Right ventricle myocardium inferior (tissue), 1 donor: Measurements from ENCODE around the gene RPRD1A. TPM values are rescaled to one million over a fixed set of nuclear protein-coding genes. Genes with fewer than 3 reads are reported as not detected.
"Not testable (repeated sequence)": the region's sequence is repeated elsewhere in the genome, so short reads cannot be mapped to it uniquely, and the experiment has no call there.

Experiments
- ATAC-seq: fragments of 200-7000 bp; cut with Tn5 transposase; one replicate; pipeline ENCODE4 v1.9.1; 2020; ENCODE audit warnings: mild to moderate bottlenecking, moderate library complexity
- DNase-seq: peaks from one replicate; pipeline ENCODE4 v3.0.0; 2021; ENCODE audit errors: missing footprints
- intact Hi-C: fragments of 100-400 bp; cut with DNase I; formaldehyde crosslinking; loops from one replicate; pipeline ENCODE4 v1.11.0; 2022
- total RNA-seq: library from RNA; stranded (reverse); fragmentation: NEBNext Ultra II Directional; extraction: Animal tissue kit (Norgen Biotek cat#: 25700); gene quantifications from one replicate; pipeline ENCODE4 v1.2.1, GENCODE V29; 2021
- donor health status: DM: no; HTN: yes; CAD: no; lungs with severe emphysema.

Gene RPRD1A
- total RNA-seq, 1 donor from 2014 or later, result 45.5 TPM

DNA sequence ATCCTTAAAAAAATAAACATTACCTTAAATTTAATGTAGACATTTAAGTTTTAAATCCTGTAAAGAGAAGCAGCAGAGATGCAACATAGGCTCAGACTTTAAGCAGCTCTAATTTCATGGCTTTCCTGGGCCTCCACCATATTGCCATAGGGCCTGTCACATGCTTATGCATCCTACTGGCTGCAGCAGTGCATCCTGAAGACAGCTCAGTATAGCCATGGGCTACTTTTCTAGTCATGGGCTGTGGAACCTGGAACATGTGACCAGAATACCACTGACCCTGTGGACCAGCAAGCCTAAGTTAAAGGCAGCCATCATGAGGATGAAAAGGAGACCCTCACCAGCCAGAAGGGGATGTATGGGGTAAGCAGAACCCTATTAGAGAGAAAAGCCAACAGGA is 84.2 kb downstream of the RPRD1A start:
- DNase-seq (no peak), ATAC-seq (no peak)
- intact Hi-C loops, result no loop called here

DNA sequence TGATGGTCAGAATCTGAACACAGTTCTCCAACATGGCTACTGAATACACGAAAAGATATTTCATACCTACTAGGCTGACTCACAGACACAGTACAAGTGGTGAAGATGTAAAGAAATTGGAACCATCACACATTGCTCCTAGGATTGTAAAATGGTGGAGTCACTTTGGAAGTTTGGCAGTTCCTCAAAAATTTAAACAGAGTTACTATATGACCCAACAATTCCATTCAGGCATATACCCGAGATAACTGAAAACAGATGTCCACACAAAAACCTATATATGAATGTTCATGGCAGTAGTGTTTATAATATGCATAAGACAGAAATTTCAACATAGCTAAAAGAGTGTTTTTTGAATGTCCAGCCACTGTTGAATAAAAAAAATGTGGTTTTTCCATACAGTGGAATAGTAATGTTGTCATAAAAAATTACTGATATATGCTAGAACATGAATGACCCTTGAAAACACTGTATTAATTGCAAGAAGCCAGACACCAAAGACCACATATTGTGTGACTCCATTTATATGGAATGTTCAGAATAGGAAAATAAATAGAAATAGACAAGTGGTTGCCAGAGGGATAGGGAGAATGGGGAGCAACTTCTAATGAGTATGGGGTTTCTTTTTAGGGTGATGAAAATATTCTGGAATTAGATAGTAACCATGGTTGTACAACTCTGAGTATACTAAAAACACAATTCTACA is 84.8 kb downstream of the RPRD1A start:
- intact Hi-C loops, result no loop called here
- ATAC-seq (no peak), DNase-seq (no peak)

DNA sequence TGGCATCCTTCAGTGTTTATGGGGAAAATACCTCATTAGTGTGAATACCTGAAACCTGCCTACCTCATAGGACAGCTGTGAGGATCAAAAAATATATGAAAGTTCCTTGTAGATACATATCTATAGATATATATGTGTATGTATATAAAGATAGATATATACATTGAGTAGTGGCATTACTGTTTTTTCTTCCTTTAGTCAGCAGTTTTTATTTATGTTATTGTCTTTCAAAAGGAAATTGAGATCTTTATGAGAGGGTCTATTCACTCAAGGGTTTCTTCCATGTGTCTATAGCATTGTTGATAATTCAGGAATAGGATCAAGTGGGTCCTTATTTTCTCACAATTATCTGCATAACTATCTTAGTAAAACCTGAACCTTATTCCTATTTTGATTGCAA is 88.2 kb downstream of the RPRD1A start:
- intact Hi-C loops, result no loop called here
- no peak for ATAC-seq
- DNase-seq, result no peak

DNA sequence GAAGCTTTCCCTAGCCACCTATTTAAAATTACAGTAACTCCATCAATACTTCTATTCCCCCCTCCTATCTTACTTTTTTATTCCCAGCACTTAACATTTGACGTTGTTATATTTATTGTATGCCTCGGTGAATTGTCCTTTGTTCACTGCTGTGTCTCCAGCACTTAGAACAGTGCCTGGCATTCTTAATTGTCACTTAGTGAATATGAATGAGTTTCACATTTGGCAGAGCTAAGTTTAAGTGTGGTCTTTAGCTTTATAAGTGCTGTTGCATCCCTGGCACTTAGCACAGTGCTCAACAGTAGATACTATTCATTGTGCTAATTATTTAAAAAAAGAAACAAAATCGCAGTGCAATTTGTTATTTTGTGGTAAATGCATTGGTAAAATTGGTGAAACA is 93.2 kb downstream of the RPRD1A start:
- intact Hi-C loops, result no loop called here
- DNase-seq (no peak), ATAC-seq (no peak)

DNA sequence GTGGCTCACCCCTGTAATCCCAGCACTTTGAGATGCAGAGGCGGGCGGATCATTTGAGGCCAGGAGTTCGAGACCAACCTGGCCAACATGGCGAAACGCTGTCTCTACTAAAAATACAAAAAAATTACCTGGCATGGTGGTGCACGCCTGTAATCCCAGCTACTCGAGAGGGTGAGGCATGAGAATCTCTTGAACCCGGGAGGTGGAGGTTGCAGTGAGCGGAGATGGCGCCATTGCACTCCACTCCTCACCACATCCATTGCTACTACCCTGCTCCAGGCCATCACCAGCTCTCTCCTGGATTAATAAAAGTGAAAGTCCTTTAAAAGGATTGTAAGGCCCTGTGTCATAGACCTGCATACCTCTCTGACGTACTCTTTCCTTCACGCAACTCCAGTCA is 93.7 kb downstream of the RPRD1A start:
- intact Hi-C loops, result loop anchor here (2.0 kb wide), 1 partner anchor 93 kb away; the partner anchor contains the start of gene RPRD1A
- no peak for ATAC-seq
- DNase-seq, result no peak

DNA sequence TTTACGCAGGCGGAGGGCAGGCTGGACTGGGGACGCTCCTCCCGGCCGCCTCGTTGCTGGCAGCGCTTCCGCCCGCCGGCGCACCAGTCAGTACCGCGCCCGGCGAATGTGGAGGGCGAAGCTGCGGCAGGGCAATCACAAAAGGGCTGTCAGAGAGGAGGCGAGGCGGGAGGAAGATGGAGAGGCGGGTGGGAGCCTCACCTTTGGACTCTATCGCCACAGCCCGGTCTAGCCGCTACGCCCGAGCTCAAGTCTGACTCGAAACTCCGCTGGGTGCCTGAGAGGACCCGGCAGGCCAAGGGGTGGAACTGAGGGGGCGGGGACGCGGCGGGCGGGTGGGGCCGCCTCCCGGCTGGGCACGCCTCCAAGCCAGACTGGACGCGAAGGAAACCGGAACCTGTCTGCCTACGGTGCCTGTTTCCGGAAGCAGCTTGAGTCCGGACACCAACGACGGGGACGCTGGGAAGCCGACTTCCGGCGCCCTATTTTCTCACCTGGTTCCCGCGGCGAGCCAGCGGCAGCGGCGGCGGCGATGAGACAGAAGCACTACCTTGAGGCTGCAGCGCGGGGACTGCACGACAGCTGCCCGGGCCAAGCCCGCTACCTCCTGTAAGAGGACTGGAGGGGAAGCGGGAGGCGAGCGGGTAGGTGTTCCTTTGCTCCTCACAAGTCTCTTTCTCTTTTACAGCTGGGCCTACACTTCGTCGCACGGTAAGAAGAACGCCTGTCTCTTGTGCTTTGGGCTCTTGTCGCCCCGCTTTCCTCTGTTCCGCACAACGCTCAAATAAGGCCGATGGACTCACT is 95.0 kb downstream of the RPRD1A start, which contains the start of gene RMP24:
TSS of gene RMP24 (plus strand) at position 483 of the 804 bp plus-strand sequence.
- DNase-seq, result peak; percentile 97
- peak; percentile 97 for ATAC-seq
- intact Hi-C loops, result loop anchor here (2.0 kb wide), 1 partner anchor 94 kb away; the partner anchor contains the start of gene RPRD1A

DNA sequence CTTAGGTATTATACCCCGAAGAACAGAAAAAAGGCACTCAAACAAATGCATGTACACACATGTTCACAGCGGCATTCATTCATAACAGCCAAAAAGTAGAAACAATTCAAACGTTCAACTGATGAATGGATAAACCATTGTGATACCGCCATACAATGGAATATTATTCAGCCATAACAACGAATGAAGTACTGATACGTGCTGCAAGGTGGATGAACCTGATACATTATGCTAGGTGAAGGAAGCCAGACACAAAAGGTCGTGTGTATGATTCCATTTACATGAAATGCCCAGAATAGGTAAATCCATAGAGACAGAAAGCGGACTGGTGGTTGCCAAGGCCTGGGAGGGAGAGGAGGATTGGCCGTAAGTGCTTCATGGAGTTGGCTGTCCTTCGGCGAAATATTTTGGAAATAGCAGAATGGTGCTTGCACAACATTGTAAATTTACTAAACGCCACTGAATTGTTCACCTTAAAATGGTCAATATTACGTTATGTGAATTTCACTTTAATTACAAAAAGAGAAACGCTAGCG is 95.6 kb downstream of the RPRD1A start:
- intact Hi-C loops, result loop anchor here (2.0 kb wide), 1 partner anchor 95 kb away; the partner anchor contains the start of gene RPRD1A
- ATAC-seq, result peak; percentile 29
- no peak for DNase-seq

DNA sequence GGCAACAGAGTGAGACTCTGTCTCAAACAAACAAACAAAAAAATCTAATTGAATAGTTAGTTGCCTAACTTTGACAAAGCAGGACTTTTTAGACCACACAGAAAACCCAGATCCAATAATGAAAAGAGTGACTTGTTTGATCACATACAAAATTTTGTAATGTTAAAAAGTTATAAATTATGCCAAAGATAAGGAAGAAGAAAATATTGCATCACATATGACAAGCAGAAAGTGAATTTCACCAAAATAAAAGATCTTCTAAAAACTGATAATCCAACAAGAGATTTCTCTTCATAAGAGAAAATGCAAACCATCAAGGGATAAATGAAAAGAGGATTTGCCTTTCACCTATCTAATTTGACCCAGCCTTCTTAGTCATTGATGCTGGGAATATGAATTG is 97.7 kb downstream of the RPRD1A start:
- DNase-seq, result no peak
- ATAC-seq, result no peak
- intact Hi-C loops, result no loop called here

DNA sequence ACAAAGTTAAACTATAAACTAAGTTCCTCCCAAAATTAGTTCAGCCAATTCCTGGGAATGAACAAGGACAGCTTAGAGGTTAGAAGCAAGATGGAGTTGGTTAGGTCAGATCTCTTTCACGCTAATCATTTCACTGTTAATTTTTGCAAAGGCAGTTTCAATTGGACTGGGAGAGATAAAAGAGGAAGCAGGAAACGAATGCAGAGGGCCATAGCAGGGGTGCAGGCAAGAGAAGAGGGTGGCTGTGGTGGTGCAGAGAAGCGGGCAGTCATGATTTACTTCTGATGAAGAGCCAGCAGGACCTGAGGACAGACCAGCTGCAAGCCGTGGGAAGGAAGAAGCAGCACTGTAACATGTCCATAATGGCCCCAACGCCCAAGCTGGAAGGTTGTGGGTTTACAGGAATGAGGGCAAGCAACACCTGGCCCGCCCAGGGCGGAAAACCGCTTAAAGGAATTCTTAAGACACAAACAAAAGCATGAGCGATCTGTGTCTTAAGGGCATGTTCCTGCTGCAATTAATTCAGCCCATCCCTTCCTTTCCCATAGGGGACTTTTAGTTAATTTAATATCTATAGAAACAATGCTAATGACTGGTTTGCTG is 99.0 kb downstream of the RPRD1A start:
- DNase-seq (no peak), ATAC-seq (no peak)
- intact Hi-C loops, result no loop called here

DNA sequence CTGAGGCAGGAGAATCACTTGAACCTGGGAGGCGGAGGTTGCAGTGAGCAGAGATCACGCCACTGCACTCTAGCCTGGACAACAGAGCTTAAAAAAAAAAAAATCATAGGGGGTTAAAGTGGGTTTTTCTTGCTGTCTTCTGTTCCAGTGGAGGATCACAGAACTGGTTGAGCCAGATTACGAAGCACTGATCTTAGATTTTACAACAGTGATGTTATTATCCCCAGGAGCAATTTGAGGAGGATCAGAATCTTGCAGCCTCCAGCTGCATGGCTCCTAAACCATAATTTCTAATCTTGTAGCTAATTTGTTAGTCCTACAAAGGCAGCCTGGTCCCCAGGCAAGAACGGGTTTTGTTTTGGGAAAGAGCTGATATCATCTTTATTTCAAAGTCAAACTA is 99.5 kb downstream of the RPRD1A start:
- ATAC-seq, intact Hi-C loops, DNase-seq: not testable (repeated sequence)

DNA sequence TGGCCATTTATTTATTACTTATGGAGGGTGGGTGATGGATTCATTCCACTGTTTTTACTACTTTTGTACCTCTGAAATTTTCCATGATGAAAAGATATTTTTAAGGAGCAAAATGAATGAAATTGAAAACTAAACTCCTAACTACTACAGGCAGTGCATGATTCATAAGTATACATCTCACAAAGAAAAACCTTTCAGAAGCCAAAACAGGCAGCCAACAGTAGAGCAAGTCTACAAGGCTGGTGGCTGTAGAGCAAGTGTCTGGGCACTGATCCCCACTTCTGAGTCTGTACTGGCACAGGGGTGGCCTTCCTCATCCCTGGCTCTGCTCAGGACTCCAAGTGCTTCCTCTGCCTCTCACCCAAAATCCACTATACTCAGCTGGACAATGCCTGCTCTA is 103.0 kb downstream of the RPRD1A start:
- no peak for ATAC-seq
- intact Hi-C loops, result no loop called here
- DNase-seq, result no peak

DNA sequence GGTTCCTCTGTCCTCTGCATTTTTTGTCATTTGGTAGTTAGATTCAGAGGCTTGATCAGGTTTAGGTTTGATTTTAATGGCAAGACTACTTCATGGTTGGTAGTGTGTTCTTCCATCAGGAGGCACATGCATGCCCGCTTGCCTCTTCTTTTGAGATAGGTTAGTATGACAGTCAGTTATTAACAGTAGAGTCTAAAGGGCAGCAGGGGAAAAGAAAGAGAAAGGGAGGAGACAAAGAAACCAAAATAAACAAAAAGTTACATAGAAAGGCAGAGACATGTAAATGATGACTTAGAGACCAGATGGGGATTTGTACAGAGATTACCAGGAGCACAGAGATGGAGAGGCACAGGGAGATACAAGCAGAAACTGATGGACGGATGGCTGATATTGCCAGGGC is 105.0 kb downstream of the RPRD1A start:
- ATAC-seq (no peak), DNase-seq (no peak)
- intact Hi-C loops, result no loop called here

DNA sequence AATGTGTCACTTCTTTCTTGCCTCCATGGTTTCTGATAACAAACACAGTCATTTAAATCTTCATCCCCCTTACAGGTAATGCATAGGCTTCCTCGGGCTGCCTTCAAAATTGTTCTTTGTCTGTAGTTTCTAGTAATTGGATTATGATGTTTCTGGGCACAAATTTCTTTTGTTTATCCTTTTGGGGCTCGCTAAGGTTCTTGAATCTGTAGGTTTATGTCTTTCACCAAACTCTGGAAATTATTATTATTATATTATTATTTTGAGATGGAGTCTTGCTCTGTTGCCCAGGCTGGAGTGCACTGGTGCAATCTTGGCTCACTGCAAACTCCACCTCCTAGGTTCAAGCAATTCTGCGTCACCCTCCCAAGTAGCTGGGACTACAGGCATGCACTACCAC is 111.1 kb downstream of the RPRD1A start:
- DNase-seq (no peak), ATAC-seq (no peak)
- intact Hi-C loops, result loop anchor here (10.0 kb wide), 1 partner anchor 571 kb away; no protein-coding TSS in a partner anchor

DNA sequence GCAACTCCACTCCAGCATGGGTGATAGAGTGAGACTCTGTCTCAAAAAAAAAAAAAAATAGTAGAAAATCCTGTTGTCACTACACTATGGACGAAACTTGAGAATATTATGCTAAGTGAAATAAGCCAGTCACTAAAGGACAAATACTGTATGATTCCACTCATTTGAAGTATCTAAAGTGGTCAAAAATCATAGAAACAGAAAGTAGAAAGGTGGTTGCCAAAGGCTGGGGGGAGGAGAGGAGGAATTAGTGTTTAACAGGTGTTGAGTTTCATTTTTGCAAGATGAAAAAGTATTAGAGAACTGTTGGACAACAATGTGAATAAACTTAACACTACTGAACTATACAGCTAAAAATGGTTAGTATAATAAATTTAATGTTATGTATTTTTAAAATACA is 113.7 kb downstream of the RPRD1A start:
- DNase-seq (no peak), ATAC-seq (no peak)
- intact Hi-C loops, result loop anchor here (10.0 kb wide), 1 partner anchor 569 kb away; no protein-coding TSS in a partner anchor

DNA sequence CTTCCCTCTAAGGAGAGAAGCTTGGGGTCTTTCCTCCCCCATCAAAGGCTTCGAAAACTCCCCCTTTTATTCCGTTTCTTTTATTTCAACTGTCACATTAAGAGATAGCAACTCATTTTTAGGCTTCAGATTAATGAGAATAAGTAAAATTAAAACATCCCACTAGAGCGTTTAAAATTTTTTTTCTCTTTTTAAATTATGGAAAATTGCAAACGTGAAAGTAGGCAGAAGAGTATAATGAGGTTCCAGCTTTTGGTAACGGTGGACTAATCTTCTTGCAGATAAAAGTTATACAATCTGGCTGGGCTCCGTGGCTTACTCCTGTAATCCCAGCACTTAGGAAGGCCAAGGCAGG is 116.8 kb downstream of the RPRD1A start:
- intact Hi-C loops, result loop anchor here (1.0 to 10.0 kb wide), 2 partner anchors 194 to 566 kb away; no protein-coding TSS in a partner anchor
- DNase-seq (no peak), ATAC-seq (no peak)

DNA sequence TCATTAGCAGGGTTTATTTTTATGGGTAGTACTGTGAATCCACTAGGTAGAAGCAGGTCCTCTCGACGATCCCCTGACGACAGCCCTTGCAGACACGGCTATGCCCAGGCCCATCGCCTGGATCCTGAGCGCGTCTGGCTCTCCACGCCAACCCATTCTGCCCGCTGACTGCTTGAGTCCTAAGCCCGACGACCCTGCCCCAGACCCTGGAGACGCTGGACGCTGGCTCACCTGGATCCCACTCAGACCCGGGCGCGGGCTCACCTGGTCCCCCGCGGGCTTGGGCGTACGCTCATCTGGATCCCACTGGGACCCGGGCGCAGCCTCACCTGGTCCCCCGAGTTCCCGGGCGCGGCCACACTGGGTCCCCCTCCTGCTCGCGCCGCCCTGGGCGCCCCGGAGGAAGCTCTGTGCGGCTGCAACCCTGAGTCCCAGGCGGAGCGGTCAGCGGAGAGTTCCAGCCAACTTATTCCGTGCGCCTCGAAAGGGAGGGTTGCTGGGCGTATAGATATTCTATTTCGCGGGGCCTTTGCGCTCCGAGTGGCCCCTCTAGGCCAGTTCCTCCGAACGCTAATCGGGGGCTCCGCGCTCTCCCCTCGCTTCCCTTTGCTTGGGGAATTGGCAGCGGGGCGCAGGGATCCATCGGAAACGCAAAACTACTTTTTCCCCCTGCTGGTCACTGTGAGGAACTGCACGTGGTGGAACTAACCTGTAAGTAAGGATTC is 117.3 kb downstream of the RPRD1A start:
- intact Hi-C loops, result loop anchor here (1.0 to 10.0 kb wide), 2 partner anchors 194 to 565 kb away; no protein-coding TSS in a partner anchor
- peak; percentile 78 for ATAC-seq

DNA sequence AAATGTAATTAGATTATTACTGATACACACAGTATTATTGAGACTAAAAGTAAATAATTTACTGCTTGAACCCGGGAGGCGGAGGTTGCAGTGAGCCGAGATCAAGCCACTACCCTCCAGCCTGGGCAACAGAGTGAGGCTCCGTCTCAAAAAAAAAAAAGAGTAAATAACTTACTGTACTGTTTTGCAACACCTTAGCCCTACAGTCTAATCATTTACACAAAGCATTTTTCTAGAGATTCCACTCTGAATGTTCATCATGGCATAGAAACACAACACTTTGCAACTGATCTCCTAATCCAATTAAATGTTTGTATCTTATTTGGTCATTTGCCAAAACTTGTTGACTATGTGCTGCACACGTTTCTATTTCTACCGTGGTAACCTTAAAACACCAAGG is 118.3 kb downstream of the RPRD1A start:
- intact Hi-C loops, result no loop called here
- ATAC-seq (no peak), DNase-seq (no peak)

More for the DNA sequence above, 117.3 kb downstream of the RPRD1A start:
- DNase-seq, result peak; percentile 74

DNA sequence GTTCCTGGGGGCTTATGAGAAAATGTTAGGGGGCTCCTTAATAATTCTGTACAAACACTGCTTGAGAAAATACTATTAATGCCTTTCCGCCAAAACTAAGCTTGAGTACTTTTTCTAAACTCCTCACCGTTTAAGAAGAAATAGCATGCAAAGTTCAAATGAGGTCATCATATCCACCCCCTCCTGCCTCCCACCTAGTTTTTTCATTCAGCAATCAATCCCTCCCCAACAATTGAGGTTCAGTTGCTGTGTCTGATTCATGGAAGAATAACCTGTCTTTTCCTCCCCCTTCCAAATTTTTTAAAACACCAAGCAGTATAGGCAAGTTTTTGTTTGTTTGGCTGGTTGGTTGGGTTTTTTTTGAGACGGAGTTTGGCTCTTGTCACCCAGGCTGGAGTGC is 119.3 kb downstream of the RPRD1A start:
- intact Hi-C loops, result no loop called here
- no peak for ATAC-seq
- DNase-seq, result no peak

DNA sequence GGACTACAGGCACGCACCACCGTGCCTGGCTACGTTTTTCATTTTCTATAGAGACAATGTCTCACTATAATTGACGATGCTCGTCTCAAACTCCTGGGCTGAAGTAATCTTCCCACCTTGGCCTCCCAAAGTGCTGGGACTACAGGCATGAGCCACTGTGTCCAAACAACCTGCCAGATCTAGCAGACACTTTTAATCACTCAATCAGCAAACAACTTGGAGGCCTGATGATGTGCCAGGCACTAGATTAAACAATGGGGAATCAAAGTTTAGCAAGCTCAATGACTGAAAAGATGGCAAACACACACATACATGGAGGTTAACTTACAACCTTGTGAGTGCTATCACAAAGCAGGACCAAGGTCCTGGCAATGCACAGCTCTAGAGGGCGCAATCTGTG is 124.7 kb downstream of the RPRD1A start:
- ATAC-seq, result no peak
- no peak for DNase-seq
- intact Hi-C loops, result no loop called here
